ENCODE data around the gene GPR35. TPM values are rescaled to one million over a fixed set of nuclear protein-coding genes. Genes with fewer than 3 reads are reported as not detected.
"Not testable (repeated sequence)": the region's sequence is repeated elsewhere in the genome, so short reads cannot be mapped to it uniquely, and the experiment has no call there.

Gene GPR35
- total RNA-seq, 1 experiment from 2014 or later = not detected

- no peak for DNase-seq (ENCODE audit: low read depth, low spot score)
- in situ Hi-C loops (cut with HindIII; ENCODE audit: low pct_unique_long_range_greater_than_20kb, low sequenced_read_pairs) = no loop called here
Measured at GRCh38 chr2:240662681-240663080, 37.4 kb downstream of the GPR35 start.

GRCh38 chr2:240663546-240664190 lies 38.4 kb downstream of the GPR35 start:
- DNase-seq (ENCODE audit: low read depth, low spot score) = peak; percentile 8
- in situ Hi-C loops (cut with HindIII; ENCODE audit: low pct_unique_long_range_greater_than_20kb, low sequenced_read_pairs) = no loop called here

- in situ Hi-C loops (cut with HindIII; ENCODE audit: low pct_unique_long_range_greater_than_20kb, low sequenced_read_pairs) = no loop called here
- no peak for DNase-seq (ENCODE audit: low read depth, low spot score)
Measured at GRCh38 chr2:240664622-240665021, 39.3 kb downstream of the GPR35 start.

GRCh38 chr2:240670402-240670801 lies 45.1 kb downstream of the GPR35 start:
- no peak for DNase-seq (ENCODE audit: low read depth, low spot score)
- in situ Hi-C loops (cut with HindIII; ENCODE audit: low pct_unique_long_range_greater_than_20kb, low sequenced_read_pairs) = no loop called here

- DNase-seq (ENCODE audit: low read depth, low spot score) = no peak
- in situ Hi-C loops (cut with HindIII; ENCODE audit: low pct_unique_long_range_greater_than_20kb, low sequenced_read_pairs) = no loop called here
Measured at GRCh38 chr2:240670950-240671349, 45.7 kb downstream of the GPR35 start.

- in situ Hi-C loops (cut with HindIII; ENCODE audit: low pct_unique_long_range_greater_than_20kb, low sequenced_read_pairs) = no loop called here
- no peak for DNase-seq (ENCODE audit: low read depth, low spot score)
Measured at GRCh38 chr2:240672076-240672700, 46.9 kb downstream of the GPR35 start.

- DNase-seq (ENCODE audit: low read depth, low spot score) = no peak
Measured at GRCh38 chr2:240672701-240673190, 47.5 kb downstream of the GPR35 start.

GRCh38 chr2:240674461-240675184 lies 49.3 kb downstream of the GPR35 start:
- in situ Hi-C loops (cut with HindIII; ENCODE audit: low pct_unique_long_range_greater_than_20kb, low sequenced_read_pairs); DNase-seq (ENCODE audit: low read depth, low spot score): not testable (repeated sequence)

More at GRCh38 chr2:240672701-240673190, 47.5 kb downstream of the GPR35 start:
- in situ Hi-C loops (cut with HindIII; ENCODE audit: low pct_unique_long_range_greater_than_20kb, low sequenced_read_pairs) = no loop called here

- in situ Hi-C loops (cut with HindIII; ENCODE audit: low pct_unique_long_range_greater_than_20kb, low sequenced_read_pairs); DNase-seq (ENCODE audit: low read depth, low spot score): not testable (repeated sequence)
Measured at GRCh38 chr2:240675345-240675744, 50.1 kb downstream of the GPR35 start.

- DNase-seq (ENCODE audit: low read depth, low spot score); in situ Hi-C loops (cut with HindIII; ENCODE audit: low pct_unique_long_range_greater_than_20kb, low sequenced_read_pairs): not testable (repeated sequence)
Measured at GRCh38 chr2:240678043-240678442, 52.8 kb downstream of the GPR35 start.

GRCh38 chr2:240678909-240679308 lies 53.6 kb downstream of the GPR35 start:
- DNase-seq (ENCODE audit: low read depth, low spot score); in situ Hi-C loops (cut with HindIII; ENCODE audit: low pct_unique_long_range_greater_than_20kb, low sequenced_read_pairs): not testable (repeated sequence)

- DNase-seq (ENCODE audit: low read depth, low spot score); in situ Hi-C loops (cut with HindIII; ENCODE audit: low pct_unique_long_range_greater_than_20kb, low sequenced_read_pairs): not testable (repeated sequence)
Measured at GRCh38 chr2:240680185-240680584, 54.9 kb downstream of the GPR35 start.

Small RNAs within 50 kb of the gene (small RNA-seq; reads per million reads assigned to genes)
- 0 reads per million in 2 experiments for gene AC011298.3

Other genes starting within 250 kb of the GPR35 start
- gene GPC1, start 189.8 kb upstream of the GPR35 start, total RNA-seq (2014; rRNA removed; shearing (Covaris generic)) = 4.9 and 5.8 TPM in 2 replicates
- 5.2 and 9.7 TPM in 2 replicates for gene ANKMY1, start 67.5 kb upstream of the GPR35 start, total RNA-seq (2014; rRNA removed; shearing (Covaris generic))
- 3.6 and 8.0 TPM in 2 replicates for gene DUSP28, start 65.1 kb upstream of the GPR35 start, total RNA-seq (2014; rRNA removed; shearing (Covaris generic))
- 19.0 and 19.7 TPM in 2 replicates for gene RNPEPL1, start 57.0 kb upstream of the GPR35 start, total RNA-seq (2014; rRNA removed; shearing (Covaris generic))
- 15.5 and 20.7 TPM in 2 replicates for gene CAPN10, start 38.7 kb upstream of the GPR35 start, total RNA-seq (2014; rRNA removed; shearing (Covaris generic))
- not detected in 2 replicates for gene AQP12B, start 57.4 kb downstream of the GPR35 start, total RNA-seq (2014; rRNA removed; shearing (Covaris generic))
- not detected in 2 replicates for gene AQP12A, start 66.4 kb downstream of the GPR35 start, total RNA-seq (2014; rRNA removed; shearing (Covaris generic))
- 0.50 TPM in 1 of 2 replicates, not detected in the other for gene KIF1A, start 194.7 kb downstream of the GPR35 start, total RNA-seq (2014; rRNA removed; shearing (Covaris generic))
- gene AGXT, start 243.3 kb downstream of the GPR35 start, total RNA-seq (2014; rRNA removed; shearing (Covaris generic)) = 0.16 TPM in 1 of 2 replicates, not detected in the other